Regular cardiac myocyte (primary cell): ENCODE measurements around the gene EIF5. TPM values are rescaled to one million over a fixed set of nuclear protein-coding genes. Genes with fewer than 3 reads are reported as not detected.

Experiments
- total RNA-seq: library from RNA; depleted of rRNA; stranded (reverse); fragments of >200 nt; gene quantifications from 2 replicates; pipeline ENCODE4 v1.2.3, GENCODE V29; 2014

EIF5 gene
- total RNA-seq, result 142 and 186 TPM in 2 replicates

GRCh38 chr14:103333754-103334643 is at the start of gene EIF5:
TSS of gene EIF5 (plus strand) at chr14:103334237. CDS start at chr14:103335861, 1,624 bp downstream.

GRCh38 chr14:103385152-103385928 is 51.3 kb downstream of the EIF5 start, which contains the start of gene MARK3:
TSS of gene MARK3 (plus strand) at chr14:103385415. CDS start at chr14:103386030, 615 bp downstream.

Other genes with a start within 250 kb of the EIF5 start
- gene EXOC3L4, start 239.5 kb upstream of the EIF5 start, total RNA-seq, result under 0.01 and 0.56 TPM in 2 replicates
- gene TNFAIP2, start 210.8 kb upstream of the EIF5 start, total RNA-seq, result 43.5 and 72.4 TPM in 2 replicates
- gene MARK3, start 51.2 kb downstream of the EIF5 start, total RNA-seq, result 69.2 and 69.9 TPM in 2 replicates
- 14.4 and 24.3 TPM in 2 replicates for gene CKB, start 188.6 kb downstream of the EIF5 start, total RNA-seq
- gene TRMT61A, start 195.0 kb downstream of the EIF5 start, total RNA-seq, result 6.5 and 11.1 TPM in 2 replicates
- gene BAG5, start 228.4 kb downstream of the EIF5 start, total RNA-seq, result 29.3 and 43.3 TPM in 2 replicates
- gene COA8, start 228.7 kb downstream of the EIF5 start, total RNA-seq, result 22.8 and 28.0 TPM in 2 replicates